ENCODE results near the gene AJUBA.
A peak's percentile ranks its signal among the peaks of the same experiment; 100 is the strongest.
"Not testable (repeated sequence)": the region's sequence is repeated elsewhere in the genome, so short reads cannot be mapped to it uniquely, and the experiment has no call there.

The AJUBA gene

GRCh38 chr14:22951795-22952194 is 30.6 kb downstream of the AJUBA start:
- DNase-seq (ENCODE audit: low read depth in 3 of 3) = not testable (repeated sequence)

- DNase-seq (ENCODE audit: low read depth in 3 of 3) = no peak
Measured at GRCh38 chr14:22945642-22946041, 36.7 kb downstream of the AJUBA start.

- no peak for DNase-seq (ENCODE audit: low read depth in 3 of 3)
Measured at GRCh38 chr14:22939684-22940083, 42.7 kb downstream of the AJUBA start.

- no peak for DNase-seq (ENCODE audit: low read depth in 3 of 3)
Measured at GRCh38 chr14:22935156-22935555, 47.2 kb downstream of the AJUBA start.

GRCh38 chr14:22932146-22932545 is 50.2 kb downstream of the AJUBA start:
- no peak for DNase-seq (ENCODE audit: low read depth in 3 of 3)

GRCh38 chr14:22929961-22930364 is 52.4 kb downstream of the AJUBA start:
- DNase-seq (ENCODE audit: low read depth in 3 of 3) = no peak

- DNase-seq (ENCODE audit: low read depth in 3 of 3) = peak; percentile 91 to 98 (median 96)
Measured at GRCh38 chr14:22929104-22929960, 53.0 kb downstream of the AJUBA start, which contains the start of gene PRMT5. PRMT5 (minus strand) TSS chr14:22929376; CDS start chr14:22929361, 15 bp downstream.

- no peak for DNase-seq (ENCODE audit: low read depth in 3 of 3)
Measured at GRCh38 chr14:22928237-22929103, 53.9 kb downstream of the AJUBA start.

GRCh38 chr14:22926316-22926715 is 56.0 kb downstream of the AJUBA start:
- DNase-seq (ENCODE audit: low read depth in 3 of 3) = no peak

- DNase-seq (ENCODE audit: low read depth in 3 of 3) = no peak
Measured at GRCh38 chr14:22925513-22925912, 56.8 kb downstream of the AJUBA start.

GRCh38 chr14:22923746-22924145 is 58.6 kb downstream of the AJUBA start:
- no peak for DNase-seq (ENCODE audit: low read depth in 3 of 3)

GRCh38 chr14:22922294-22922693 is 60.1 kb downstream of the AJUBA start:
- no peak for DNase-seq (ENCODE audit: low read depth in 3 of 3)

Data from stimulated activated CD4-positive, alpha-beta T cell treated with anti-CD3 and anti-CD28 coated beads, TNF-alpha, amount 100 ng/mL, for 24 hours (primary cell).